GM23338 (cell line): ENCODE data around the gene SCARF1.

ENCODE experiments used
- CREB1 ChIP-seq: fragments of 250-450 bp; sonication (Bioruptor Pico); IDR thresholded peaks from 2 replicates; pipeline ENCODE4 v1.5.0; 2020; ENCODE audit warnings: low read depth, mild to moderate bottlenecking, moderate library complexity
- EZH2phosphoT487 ChIP-seq: fragments of 200-600 bp; sonication (generic); IDR thresholded peaks from one replicate; pipeline ENCODE4 v1.8.1; 2018; ENCODE audit warnings: antibody characterized with exemption; ENCODE audit not compliant: unreplicated experiment
- JUNB ChIP-seq: IDR thresholded peaks from one replicate; pipeline ENCODE4 v1.6.1; 2016; ENCODE audit warnings: antibody characterized with exemption; ENCODE audit not compliant: unreplicated experiment
- POLR2AphosphoS5 ChIP-seq: IDR thresholded peaks from 2 replicates; pipeline ENCODE4 v1.6.1; 2016; ENCODE audit warnings: antibody characterized with exemption, low read depth
- STAT1 ChIP-seq: IDR thresholded peaks from one replicate; pipeline ENCODE4 v1.6.1; 2016; ENCODE audit warnings: antibody characterized with exemption; ENCODE audit not compliant: unreplicated experiment
- TF ChIP-seq, protein P1 (sequence below), 2 experiments: fragments of 200-600 bp in 1 of 2; sonication (generic) in 1 of 2; conservative IDR thresholded peaks; 2 replicates each; pipeline versions ENCODE4 v1.5.1 to v1.6.1; 2016 to 2017; ENCODE audit warnings: antibody characterized with exemption in 2 of 2, low read depth in 2 of 2, mild to moderate bottlenecking in 2 of 2, moderate library complexity in 1 of 2
- TF ChIP-seq, protein P2 (sequence below): IDR thresholded peaks from 2 replicates; pipeline ENCODE4 v1.6.1; 2016; ENCODE audit warnings: antibody characterized with exemption
- TF ChIP-seq, protein P3 (sequence below): IDR thresholded peaks from one replicate; pipeline ENCODE4 v1.6.1; 2018; ENCODE audit warnings: antibody characterized with exemption; ENCODE audit not compliant: unreplicated experiment

DNA sequence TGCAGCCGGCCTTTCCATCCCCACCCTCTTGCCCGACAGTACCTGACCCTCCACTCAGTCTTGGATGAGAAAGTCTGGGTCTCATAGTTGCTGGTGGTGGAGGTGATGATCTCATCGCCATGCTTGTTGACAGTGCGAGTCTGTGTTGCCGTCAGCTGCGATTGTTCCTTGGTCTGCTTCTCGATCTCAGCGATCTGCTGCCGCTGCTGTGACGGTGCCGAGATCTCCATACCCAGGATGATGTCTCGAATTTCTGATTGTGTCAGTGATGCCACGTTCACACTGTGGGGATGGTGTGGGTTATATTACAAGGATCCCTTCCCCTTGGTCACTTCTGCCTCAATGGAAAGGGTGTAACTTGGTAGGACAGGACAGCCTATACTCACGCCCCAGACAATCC lies 8.2 kb upstream of the SCARF1 start:
- TF ChIP-seq, protein P1, sequence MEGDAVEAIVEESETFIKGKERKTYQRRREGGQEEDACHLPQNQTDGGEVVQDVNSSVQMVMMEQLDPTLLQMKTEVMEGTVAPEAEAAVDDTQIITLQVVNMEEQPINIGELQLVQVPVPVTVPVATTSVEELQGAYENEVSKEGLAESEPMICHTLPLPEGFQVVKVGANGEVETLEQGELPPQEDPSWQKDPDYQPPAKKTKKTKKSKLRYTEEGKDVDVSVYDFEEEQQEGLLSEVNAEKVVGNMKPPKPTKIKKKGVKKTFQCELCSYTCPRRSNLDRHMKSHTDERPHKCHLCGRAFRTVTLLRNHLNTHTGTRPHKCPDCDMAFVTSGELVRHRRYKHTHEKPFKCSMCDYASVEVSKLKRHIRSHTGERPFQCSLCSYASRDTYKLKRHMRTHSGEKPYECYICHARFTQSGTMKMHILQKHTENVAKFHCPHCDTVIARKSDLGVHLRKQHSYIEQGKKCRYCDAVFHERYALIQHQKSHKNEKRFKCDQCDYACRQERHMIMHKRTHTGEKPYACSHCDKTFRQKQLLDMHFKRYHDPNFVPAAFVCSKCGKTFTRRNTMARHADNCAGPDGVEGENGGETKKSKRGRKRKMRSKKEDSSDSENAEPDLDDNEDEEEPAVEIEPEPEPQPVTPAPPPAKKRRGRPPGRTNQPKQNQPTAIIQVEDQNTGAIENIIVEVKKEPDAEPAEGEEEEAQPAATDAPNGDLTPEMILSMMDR (conservative IDR thresholded peaks at IDR 0.05; ENCODE audit: low read depth in 2 of 2): no peak
- TF ChIP-seq CREB1 (CRISPR knock-in tag): no peak
- TF ChIP-seq STAT1: no peak
- no peak for TF ChIP-seq EZH2phosphoT487
- no peak for TF ChIP-seq POLR2AphosphoS5
- TF ChIP-seq, protein P2, sequence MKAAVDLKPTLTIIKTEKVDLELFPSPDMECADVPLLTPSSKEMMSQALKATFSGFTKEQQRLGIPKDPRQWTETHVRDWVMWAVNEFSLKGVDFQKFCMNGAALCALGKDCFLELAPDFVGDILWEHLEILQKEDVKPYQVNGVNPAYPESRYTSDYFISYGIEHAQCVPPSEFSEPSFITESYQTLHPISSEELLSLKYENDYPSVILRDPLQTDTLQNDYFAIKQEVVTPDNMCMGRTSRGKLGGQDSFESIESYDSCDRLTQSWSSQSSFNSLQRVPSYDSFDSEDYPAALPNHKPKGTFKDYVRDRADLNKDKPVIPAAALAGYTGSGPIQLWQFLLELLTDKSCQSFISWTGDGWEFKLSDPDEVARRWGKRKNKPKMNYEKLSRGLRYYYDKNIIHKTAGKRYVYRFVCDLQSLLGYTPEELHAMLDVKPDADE: no peak
- TF ChIP-seq, protein P3, sequence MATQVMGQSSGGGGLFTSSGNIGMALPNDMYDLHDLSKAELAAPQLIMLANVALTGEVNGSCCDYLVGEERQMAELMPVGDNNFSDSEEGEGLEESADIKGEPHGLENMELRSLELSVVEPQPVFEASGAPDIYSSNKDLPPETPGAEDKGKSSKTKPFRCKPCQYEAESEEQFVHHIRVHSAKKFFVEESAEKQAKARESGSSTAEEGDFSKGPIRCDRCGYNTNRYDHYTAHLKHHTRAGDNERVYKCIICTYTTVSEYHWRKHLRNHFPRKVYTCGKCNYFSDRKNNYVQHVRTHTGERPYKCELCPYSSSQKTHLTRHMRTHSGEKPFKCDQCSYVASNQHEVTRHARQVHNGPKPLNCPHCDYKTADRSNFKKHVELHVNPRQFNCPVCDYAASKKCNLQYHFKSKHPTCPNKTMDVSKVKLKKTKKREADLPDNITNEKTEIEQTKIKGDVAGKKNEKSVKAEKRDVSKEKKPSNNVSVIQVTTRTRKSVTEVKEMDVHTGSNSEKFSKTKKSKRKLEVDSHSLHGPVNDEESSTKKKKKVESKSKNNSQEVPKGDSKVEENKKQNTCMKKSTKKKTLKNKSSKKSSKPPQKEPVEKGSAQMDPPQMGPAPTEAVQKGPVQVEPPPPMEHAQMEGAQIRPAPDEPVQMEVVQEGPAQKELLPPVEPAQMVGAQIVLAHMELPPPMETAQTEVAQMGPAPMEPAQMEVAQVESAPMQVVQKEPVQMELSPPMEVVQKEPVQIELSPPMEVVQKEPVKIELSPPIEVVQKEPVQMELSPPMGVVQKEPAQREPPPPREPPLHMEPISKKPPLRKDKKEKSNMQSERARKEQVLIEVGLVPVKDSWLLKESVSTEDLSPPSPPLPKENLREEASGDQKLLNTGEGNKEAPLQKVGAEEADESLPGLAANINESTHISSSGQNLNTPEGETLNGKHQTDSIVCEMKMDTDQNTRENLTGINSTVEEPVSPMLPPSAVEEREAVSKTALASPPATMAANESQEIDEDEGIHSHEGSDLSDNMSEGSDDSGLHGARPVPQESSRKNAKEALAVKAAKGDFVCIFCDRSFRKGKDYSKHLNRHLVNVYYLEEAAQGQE: no peak
- TF ChIP-seq JUNB: no peak
